ENCODE results near the gene ALAS1.
"Not testable (repeated sequence)": the region's sequence is repeated elsewhere in the genome, so short reads cannot be mapped to it uniquely, and the experiment has no call there.

Gene ALAS1
- 34.0 to 35.5 reads per million in 2 donors for total RNA-seq

DNA sequence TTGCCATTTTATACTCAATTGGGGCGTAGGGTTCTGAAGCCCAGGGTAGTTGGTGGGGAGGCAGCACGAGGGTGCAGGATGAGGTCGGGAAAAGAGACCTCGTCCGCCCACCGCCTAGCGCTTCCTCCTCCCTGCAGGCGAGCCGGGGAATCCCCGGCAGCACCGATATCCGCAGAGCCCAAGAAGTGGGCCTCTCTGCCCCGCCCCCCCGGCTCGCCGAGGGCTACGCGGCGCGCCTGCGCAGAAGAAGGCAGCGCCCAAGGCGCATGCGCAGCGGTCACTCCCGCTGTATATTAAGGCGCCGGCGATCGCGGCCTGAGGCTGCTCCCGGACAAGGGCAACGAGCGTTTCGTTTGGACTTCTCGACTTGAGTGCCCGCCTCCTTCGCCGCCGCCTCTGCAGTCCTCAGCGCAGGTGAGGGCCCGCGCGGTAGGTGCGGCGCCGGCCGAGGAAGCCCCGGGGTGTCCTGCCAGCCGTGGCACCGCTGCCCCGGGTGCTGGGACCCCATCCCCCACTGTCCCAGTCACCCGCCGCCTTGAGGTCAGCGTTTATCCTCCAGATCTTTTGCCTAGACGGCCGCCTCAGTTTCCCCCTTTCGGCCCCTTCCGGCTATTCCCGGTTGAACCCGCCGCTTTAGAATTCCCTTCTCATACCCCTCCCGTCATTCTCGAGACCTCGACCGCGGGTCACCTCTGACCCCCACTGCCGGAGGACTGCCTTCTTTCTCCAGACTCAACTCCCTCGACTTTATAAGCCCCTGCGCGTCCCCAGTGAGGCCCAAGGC lies at the start of gene ALAS1:
TSS of gene ALAS1 (plus strand) at position 319 of the 784 bp plus-strand sequence. CDS start 1,082 bp downstream, outside the sequence.
- DNase-seq: peak; percentile 87

DNA sequence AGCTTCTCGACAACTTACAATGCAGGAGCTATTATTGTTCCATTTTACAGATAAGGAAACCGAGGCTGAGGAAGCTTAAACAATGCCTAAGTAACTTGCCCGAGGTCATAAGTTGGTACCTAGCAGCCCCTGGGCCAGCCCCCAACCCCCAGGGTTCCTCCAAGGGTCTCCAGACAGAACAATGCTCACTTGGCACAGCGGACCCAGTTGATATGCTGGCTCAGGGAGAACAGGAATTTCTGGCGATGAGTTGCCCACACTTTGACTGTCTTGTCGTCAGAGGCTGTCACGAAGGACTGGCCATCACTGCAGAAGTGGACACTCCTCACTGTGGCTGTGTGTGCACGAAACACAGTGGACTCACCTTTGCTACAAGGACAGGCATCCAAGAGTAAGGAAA lies 48.9 kb upstream of the ALAS1 start:
- no peak for DNase-seq

DNA sequence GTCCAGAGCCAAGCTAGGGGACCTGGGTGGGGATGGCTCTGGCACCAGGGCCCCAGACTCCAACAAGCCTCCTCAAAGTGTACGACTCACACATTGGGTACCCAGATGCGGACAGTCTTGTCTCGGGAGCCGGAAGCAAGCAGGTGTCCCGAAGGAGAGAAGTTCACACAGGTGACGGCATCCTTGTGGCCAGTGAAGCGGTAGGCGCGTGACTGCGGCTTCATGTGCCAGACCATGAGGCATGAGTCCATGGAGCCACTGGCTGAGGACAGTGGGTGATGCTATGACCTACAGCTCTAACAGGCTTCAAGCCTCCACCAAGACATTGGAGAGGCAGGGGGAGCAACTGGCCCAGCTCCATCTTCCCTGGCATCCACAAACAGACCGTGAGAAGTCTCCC lies 48.2 kb upstream of the ALAS1 start:
- no peak for DNase-seq

DNA sequence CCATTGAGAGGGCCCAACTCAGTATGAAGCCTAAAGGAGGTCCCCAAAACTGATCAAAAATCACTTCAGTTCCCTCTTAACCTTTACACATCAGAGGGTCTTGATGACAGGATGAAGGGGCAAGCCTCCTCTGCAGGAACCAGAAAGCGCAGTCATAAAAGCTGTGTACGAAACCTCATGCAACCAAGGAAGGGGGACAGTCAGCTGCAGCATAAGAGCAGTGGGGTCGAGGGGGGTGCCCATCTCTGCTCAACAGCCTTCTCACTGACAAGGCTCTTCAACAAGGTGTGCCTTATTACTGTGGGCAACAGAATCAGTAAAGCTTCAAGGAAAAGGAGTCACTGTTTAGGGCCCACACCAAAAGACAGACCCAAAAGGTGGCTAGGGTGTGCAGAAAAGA lies 47.6 kb upstream of the ALAS1 start:
- no peak for DNase-seq

DNA sequence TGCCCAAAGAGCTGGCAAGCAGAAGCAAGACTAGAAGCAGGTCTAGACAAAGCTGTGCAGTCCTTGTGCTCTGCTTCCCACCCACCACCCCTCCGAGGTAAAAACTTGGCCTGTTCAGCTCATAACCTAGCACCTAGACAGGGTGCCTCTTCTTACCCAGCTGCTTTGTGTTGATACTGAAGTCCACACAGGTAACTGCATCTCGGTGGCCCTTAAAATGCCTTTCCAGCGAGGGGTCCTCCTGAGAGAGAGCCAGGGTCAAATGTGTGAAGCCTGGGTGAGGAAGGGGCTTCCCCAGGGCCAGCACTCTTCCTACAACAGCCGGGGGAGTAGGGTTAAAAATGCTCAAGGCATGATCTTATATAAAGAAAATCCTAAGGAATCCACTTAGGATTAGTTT lies 47.1 kb upstream of the ALAS1 start:
- DNase-seq: no peak

DNA sequence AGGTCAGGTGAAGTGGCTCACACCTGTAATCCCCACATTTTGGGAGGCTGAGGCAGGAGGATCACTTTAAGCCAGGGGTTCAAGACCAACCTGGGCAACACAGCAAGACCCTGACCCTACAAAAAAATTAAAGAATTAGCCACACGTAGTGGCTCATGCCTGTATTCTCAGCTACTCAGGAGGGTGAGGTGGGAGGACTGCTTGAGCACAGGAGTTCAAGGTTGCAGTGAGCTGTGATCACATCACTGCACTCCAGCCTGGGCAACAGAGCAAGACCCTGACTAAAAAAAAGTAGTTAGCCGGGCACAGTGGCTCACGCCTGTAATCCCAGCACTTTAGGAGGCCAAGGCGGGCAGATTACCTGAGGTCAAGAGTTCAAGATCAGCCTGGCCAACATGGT lies 46.0 kb upstream of the ALAS1 start:
- not testable (repeated sequence) for DNase-seq

DNA sequence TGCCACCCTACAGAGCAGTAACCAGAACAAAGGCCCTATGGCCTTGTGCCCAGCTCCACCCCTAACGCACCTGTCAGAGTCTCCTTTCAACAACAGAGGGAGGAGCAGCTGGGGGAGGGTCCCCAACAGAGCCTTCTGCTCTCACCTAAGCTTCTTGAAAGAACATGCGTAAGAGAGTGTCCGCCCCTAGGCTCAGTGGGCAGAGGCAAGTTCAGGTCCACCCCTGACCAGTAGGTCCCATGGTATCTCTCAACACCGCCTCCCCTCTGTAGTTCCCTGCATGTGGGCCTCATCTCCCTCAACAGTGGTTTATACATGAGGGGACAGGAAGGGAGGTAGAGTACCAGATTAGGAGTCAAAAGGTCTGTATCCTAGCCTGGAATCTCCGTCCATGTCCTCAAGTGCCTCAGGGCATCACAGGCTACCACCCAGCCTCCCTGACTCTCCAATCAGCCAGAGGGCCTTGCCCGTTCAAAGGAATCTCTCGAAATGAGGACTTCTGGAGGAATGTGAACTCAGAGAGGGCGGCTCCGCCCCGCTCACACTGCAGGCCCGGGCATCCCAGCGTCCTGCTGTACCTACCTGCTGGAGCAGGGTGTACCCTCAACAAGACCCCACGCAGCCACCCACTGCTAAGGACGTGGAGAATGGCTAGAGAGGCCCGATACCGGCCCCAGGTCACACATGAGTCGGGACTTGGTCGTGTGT lies 44.4 kb upstream of the ALAS1 start:
- no peak for DNase-seq

DNA sequence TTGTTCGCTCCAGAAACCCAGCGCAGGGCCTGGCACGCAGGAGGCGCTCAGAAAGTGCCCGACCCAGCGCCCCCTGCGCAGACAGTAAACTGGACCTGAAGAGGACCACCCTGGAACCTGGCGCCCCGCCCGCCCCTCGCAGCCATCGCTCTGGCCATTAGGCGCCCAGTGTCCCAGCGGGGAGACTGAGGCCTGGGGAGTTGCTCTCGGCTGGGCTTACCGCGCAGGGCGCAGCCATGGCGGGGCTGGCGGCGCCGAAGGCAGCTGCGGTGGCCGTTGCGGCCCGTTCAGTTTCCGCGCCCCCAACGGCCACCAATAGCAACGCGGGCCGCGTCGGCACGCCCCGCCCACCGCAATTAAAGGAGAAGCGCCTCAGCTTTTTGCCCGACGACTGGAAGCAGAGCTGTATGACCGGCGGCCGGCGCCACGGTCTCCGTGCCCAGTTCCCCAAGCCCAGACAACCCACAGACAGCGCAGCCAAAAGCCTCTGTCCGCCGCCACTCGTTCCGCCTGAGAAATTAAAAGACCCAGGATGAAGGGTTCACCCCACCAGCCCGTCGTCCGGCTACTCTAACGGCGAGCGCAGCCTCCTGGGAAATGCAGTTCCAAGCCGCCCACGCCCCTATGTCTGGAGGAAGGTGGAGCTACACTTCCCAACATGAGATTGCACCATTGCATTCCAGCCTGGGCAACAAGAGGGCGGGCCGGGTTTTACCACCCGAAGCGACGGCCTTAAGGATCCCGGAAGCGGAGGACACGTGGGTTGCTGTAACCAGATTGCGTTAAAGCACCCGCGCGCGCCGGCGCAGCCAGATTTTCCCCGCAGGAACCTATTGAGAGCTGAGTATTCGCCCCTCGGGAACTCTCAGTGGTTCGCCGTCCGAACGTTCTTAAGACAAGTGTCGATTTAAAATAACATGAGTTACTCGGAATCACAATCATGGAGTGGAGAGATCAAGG lies 43.5 kb upstream of the ALAS1 start, which contains the start of gene POC1A:
TSS of gene POC1A (minus strand) at position 289 of the 960 bp plus-strand sequence. CDS start at position 238, 51 bp downstream.
- DNase-seq: peak; percentile 64

DNA sequence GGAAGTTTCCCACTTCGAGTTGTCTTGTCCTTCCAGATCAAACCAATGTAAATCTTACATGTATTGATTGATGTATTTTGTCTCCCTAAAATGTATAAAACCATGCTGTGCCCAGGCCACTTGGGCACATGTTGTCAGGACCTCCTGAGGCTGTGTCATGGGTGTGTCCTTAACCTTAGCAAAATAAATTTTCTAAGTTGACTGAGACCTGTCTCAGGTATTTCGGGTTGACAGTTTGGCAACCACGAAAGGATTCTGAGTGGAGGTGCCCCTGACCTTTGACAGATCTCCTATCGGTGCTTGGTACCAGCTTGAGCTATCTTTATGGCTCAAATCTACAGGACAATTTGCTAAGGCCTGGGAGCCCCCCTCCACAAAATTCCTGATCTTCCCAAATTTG lies 42.0 kb upstream of the ALAS1 start:
- no peak for DNase-seq

DNA sequence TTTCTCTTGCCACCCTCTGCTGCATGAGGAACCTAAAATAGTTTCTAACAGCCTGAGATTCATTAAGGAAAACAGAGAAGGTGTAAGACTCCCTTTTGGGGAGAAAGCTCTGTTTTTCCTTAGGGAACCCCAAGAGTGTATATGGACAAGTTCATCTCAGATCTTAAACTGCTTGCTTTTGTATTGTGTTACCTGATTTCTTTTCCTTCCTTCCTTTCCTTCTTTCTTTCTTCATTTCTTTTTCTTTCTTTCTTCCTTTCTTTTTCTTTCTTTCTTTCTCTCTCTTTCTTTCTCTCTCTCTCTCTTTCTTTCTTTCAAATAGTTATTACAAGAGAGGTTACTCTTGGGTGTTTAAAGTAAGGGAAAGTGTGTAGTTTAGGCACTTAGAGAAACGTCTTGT lies 38.5 kb upstream of the ALAS1 start:
- no peak for DNase-seq

DNA sequence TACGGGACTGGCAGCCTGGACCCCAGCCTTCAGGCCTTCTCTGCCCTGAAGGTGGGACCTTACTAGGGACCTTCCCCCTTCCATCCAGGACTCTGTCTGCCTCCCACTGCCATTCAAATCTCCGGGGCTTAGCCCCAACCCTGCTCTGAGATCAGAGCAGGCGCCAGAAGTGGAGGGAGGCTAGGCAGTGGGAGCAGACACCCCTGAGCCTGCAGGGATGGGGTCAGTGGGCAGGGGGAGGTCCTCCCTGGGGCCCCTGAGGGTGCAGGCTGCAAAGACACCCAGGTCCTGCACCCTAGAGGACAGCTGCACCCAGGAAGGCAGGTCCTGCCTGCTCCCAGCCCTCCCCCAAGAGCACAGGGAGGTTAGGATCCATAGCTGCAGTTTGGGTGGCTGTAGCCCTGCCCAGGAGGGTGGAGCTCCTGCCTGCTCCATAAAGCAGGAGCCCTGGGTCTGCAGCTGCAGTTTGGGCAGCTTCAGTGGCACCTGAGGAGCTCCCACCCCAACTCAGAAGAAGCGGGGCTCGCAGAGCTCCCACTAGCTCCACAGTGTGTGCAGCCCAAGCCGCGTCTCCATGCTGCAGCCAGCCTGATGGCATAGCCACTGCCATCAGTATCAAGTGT lies 35.6 kb upstream of the ALAS1 start:
- no peak for DNase-seq

DNA sequence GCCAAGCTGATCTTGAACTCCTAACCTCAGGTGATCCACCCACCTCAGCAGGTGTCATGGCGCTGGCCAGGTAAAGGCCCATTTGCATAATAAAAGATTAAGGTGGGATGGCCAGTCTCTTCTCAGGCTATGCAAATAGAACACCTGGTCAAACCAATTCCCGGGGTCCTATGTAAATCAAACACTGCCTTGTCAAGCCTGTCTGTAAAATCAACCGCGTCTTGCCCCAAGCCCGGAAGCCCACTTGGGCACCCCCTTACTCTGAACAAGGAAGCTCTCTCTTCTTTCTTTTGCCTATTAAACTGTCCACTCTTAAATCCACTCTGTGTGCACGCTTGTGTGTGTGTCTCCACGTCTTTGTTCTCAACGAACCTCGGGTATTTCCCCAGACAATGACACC lies 30.7 kb upstream of the ALAS1 start:
- no peak for DNase-seq

DNA sequence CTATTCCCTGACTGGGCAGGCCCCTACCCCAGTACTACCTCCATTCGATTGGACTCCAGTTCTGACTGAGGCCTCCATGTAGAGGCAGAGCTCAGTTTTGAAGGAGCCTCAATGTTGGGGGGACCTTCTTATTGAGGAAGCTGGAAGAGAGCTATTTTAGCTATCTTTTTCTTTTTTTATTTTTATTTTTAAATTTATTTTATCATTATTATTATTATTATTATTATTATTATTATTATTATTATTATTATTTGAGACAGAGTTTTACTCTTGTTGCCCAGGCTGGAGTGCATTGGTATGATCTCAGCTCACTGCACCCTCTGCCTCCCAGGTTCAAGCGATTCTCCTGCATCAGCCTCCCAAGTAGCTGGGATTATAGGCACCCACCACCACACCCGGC lies 27.7 kb upstream of the ALAS1 start:
- DNase-seq: not testable (repeated sequence)

DNA sequence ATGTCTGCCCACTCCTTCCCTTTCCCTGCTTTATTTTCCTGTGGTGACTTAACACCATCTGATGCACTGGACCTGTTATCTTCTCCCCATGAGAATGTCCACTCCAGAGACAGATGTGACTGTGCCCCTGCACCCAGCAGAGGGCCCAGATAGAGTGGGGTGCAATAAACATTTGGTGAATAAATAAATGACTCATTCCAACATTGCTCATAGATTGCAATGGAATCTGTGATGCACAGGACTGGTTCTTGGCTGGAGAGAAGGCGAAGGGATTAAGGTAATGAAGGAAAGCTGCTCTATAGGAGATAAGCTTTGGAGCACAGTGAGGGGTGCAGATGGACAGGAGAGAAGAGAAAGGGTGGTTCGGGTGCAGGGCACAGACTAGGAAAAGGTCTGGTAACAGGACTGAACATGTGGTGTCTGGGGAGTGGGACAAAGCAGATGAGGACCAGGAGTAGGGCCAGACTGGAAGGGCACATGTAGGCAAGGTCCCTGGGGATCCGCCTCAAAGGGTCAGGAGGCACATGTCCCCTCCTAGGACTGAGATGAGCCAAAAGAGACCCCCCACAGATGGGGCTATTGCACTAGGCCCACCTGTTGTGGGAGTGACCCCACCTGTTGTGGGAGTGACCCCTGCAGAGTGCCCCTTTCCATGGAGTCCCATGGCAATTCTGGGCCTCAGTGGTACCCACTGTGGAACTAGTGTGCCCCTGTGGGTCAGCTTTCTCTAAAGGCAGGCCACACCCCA lies 26.3 kb upstream of the ALAS1 start:
- no peak for DNase-seq

DNA sequence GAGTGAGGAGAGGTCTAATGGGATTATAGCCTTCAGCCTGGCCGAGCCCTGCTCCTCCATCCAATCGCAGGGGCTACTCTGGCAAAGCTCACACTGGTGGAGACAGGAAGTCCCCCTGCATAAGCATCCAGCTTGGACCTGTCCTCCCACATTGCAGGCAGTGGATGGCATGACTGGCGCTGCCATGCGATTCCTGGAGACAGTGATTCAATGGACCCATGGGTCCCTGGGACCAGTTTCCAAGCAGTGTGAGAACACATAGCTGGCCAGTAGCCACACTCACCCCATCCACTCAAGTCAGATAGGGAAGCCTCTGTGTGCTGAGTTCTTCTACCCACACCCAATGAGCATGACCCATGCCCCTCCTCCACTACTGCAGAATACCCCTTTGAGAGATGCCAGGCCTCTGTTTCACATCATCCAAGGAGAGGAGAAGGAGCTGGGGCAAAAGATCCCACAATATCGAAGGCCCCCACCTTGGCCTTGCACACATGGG lies 25.6 kb upstream of the ALAS1 start:
- no peak for DNase-seq

DNA sequence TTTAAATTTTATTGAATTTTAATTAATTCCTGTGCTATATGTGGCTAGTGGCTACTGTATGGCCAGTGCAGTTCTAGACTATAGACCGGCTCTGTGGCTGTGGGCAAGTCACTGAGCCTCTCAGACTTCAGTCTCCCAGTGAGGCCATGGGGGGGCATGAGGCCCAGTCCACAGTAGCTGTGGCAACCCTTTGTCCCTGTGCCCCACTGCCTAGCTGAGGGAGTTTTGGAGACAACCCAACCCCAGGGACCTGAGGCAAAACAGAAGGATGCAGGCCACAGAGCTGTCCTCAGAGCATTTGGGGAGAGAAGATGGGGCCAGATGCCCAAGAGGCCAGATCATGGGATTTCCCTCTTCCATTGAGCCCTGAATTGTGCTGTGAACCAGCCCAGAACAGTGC lies 24.9 kb upstream of the ALAS1 start:
- no peak for DNase-seq

DNA sequence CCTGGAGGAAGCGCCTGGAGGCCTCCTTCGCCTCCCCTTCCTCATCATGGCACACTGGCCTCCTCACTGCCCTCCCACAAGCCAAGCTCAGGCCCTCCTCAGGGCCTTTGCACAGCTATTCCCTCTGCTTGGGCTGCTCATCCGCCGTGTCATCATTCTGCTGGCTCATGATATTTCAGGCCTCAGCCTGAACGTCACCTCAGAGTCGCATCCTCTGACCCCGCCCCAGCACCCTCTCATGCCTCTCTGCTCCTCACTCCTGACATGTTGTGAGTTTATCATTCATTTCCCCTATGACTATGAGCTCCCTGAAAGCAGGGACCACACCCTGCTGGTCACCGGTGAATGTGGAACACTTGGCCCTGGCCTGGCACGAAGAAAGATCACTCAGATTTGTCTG lies 23.1 kb upstream of the ALAS1 start:
- no peak for DNase-seq

DNA sequence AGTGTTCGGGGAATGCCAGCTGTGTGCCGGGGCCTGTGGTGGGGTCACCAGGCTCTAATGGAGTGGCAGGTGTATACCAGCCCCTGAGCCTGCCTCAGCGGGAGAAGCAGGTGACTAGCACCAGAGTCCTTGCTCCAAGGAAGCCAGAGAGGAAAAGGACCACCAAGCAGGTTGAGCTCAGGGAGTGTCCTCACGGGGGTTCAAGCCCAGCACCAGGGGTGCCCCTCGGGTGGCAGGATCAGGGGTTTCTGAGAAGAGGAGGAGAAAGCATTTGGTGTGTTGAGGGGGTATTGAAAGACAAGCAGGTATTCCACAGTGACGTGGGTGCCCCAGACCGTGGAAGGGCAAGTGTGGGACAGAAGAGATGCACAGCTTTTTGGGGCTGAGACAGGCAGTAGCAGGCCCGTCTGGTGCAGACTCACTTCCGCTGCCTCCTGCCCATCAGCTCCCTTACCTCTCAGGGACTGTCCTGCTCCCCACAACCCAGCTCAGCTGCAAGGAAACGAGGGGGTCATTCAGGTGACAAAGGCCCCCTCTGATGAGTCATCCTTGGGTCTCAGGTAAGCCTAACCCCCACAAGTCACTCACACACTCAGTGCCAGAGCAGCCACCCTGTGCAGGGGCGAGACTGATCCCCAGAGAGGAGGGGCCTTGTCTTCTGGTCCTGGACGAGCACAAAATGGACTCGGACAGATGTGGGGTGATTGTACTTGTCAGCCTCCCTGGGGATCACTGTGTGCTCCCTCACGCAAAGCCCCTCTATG lies 22.4 kb upstream of the ALAS1 start:
- no peak for DNase-seq

DNA sequence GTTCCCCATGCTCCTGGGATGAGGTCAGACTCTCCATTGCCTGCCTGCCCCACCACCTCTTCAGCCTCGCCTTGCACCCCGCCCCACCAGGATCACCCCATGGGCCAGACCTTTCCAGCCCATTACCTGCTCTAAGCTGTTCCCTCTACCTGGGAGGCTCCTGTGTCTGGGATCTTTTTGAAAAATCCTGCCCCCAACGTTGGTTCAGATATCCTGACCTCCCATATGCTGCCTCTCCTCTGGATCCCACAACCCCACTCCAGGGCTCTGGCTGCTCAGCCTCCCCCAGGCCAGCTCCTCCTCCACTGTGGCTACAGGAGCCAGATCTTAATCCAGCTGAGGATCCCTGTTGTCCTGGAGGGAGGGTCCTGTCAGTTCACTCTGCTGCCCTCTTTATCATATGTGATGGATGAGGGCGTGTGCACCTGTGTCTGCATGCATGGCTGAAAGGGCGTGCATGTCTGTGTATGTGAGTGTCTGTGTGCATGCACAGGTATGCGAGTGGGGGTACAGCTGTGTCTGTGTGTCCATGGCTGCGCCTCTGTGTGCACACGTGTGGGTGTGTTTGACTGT lies 21.7 kb upstream of the ALAS1 start:
- DNase-seq: no peak

DNA sequence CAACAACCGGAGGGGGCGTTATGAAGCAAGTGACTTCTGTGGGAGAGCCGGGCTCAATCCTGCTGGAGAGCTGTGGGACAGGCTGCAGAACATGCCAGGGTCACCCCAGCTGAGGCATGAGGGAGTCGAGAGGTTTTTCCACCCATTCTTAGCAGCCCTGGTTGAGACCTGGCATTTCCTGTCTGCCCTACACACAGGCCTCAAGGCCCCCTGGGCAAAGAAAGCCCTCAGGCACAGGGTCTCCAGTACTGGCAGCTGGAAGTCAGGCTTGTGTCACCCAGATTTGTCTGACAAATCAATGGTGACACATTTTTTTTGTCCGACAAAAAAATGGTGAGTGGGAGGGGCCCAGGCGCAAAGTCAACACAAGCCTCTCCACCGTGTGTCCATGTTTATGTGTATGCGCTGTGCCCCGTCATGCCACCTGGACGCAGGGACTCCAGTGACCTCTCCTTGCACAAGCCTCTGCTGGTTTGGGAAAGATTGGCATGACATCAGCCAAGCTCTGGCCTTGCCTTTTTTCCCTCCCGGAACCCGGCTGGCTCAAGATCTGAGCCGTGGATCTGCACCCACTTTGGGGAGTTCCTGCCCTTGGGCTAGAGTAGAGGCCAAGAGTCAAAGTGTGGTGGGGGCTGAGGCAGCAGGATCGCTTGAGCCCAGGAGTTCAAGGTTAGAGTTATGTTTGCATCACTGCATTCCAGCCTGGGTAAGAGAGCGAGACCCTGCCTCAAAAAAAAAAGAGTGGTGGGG lies 20.8 kb upstream of the ALAS1 start:
- DNase-seq: no peak
